K562 (cell line): Measurements from ENCODE around the gene ACY1. TPM values are rescaled to one million over a fixed set of nuclear protein-coding genes. Genes with fewer than 3 reads are reported as not detected.

Experiments used
- ARID2 ChIP-seq: fragments of 450-650 bp; IDR thresholded peaks from 2 replicates; pipeline ENCODE4 v1.6.1; 2017; ENCODE audit warnings: antibody characterized with exemption, mild to moderate bottlenecking
- ARID3B ChIP-seq: fragments of 250-450 bp; sonication (Bioruptor Pico); IDR thresholded peaks from 2 replicates; pipeline ENCODE4 v1.4.0; 2020; ENCODE audit warnings: borderline replicate concordance
- BCL6 ChIP-seq: fragments of 250-450 bp; sonication (Bioruptor Pico); IDR thresholded peaks from 2 replicates; pipeline ENCODE4 v1.4.0; 2020
- BCLAF1 ChIP-seq, 2 experiments: fragments of 450-650 bp in 1 of 2; IDR thresholded peaks; 2 replicates each; pipeline ENCODE4 v1.6.1; 2011 to 2017; ENCODE audit warnings: low read depth in 2 of 2, antibody characterized with exemption in 1 of 2, borderline replicate concordance in 1 of 2, low read length in 1 of 2, mild to moderate bottlenecking in 1 of 2, mixed read lengths in 1 of 2; ENCODE audit not compliant: control insufficient read depth in 1 of 2
- CSDE1 ChIP-seq, 2 experiments: fragments of 450-650 bp; IDR thresholded peaks; 2 replicates each; pipeline ENCODE4 v1.6.1; 2016; ENCODE audit warnings: mild to moderate bottlenecking in 1 of 2
- E2F3 ChIP-seq: fragments of 250-450 bp; sonication (Bioruptor Pico); IDR thresholded peaks from 2 replicates; pipeline ENCODE4 v1.4.0; 2020; ENCODE audit warnings: mild to moderate bottlenecking
- EWSR1 ChIP-seq: fragments of 450-650 bp; IDR thresholded peaks from 2 replicates; pipeline ENCODE4 v1.6.1; 2018; ENCODE audit warnings: borderline replicate concordance, mild to moderate bottlenecking, low read depth, moderate library complexity; ENCODE audit not compliant: partially characterized antibody
- HIVEP1 ChIP-seq: fragments of 250-450 bp; sonication (Bioruptor Pico); IDR thresholded peaks from 2 replicates; pipeline ENCODE4 v1.4.0; 2020; ENCODE audit warnings: mild to moderate bottlenecking
- HMG20B ChIP-seq: fragments of 250-450 bp; sonication (Bioruptor Pico); IDR thresholded peaks from 2 replicates; pipeline ENCODE4 v1.5.0; 2021; ENCODE audit warnings: mild to moderate bottlenecking
- MAFK ChIP-seq: IDR thresholded peaks from 2 replicates; pipeline ENCODE4 v1.6.1; 2011; ENCODE audit warnings: low read length, improper control_type of control experiment
- NFIX ChIP-seq: fragments of 250-450 bp; sonication (Bioruptor Pico); IDR thresholded peaks from 2 replicates; pipeline ENCODE4 v1.4.0; 2020; ENCODE audit warnings: low read depth, mild to moderate bottlenecking, moderate library complexity
- RAD51 ChIP-seq: fragments of 450-650 bp; IDR thresholded peaks from 2 replicates; pipeline ENCODE4 v1.7.1; 2016; ENCODE audit warnings: low read depth, mild to moderate bottlenecking, borderline replicate concordance
- ZFP1 ChIP-seq: fragments of 450-650 bp; formaldehyde crosslinking; IDR thresholded peaks from 2 replicates; pipeline ENCODE4 v1.4.0; 2020; ENCODE audit warnings: mild to moderate bottlenecking, mixed read lengths
- ZNF174 ChIP-seq: fragments of 250-450 bp; sonication (Bioruptor Pico); IDR thresholded peaks from 2 replicates; pipeline ENCODE4 v1.4.0; 2020; ENCODE audit warnings: mild to moderate bottlenecking
- ZNF24 ChIP-seq: fragments of 450-650 bp; IDR thresholded peaks from 2 replicates; pipeline ENCODE4 v1.6.1; 2016
- ZNF431 ChIP-seq: sonication (generic); formaldehyde crosslinking; IDR thresholded peaks from 2 replicates; pipeline ENCODE4 v1.8.0; 2022; ENCODE audit warnings: mild to moderate bottlenecking, missing genetic modification reagents
- ZNF695 ChIP-seq: fragments of 450-650 bp; formaldehyde crosslinking; IDR thresholded peaks from 2 replicates; pipeline ENCODE4 v1.4.0; 2020; ENCODE audit warnings: mild to moderate bottlenecking, moderate library complexity
- polyA plus RNA-seq, 8 experiments: library from polyadenylated mRNA; depleted of rRNA in 4 of 8; stranded (reverse) in 5 of 8; unstranded in 3 of 8; fragments of >200 nt; fragmentation: Nextera tagmentation in 2 of 8; fragmentation: Illumina TruSeq in 1 of 8; extraction: Ambion mirVana in 2 of 8; extraction: Trizol in 1 of 8; gene quantifications; 2 replicates each; pipeline versions ENCODE4 v1.2.1 to v1.2.3, GENCODE V29; 2011 to 2014; ENCODE audit warnings: inconsistent platforms in 1 of 8, missing spikeins in 1 of 8
- total RNA-seq, 7 experiments: library from RNA; depleted of rRNA in 6 of 7; stranded (reverse); fragments of >200 nt in 6 of 7; fragmentation: Illumina TruSeq in 2 of 7; extraction: Trizol in 2 of 7; gene quantifications; 2 replicates each; pipeline versions ENCODE4 v1.2.1 to v1.2.3, GENCODE V29; 2011 to 2021; ENCODE audit warnings: low replicate concordance in 1 of 7
- TF ChIP-seq, protein P1 (sequence below): fragments of 450-650 bp; IDR thresholded peaks from 2 replicates; pipeline ENCODE4 v1.6.1; 2016
- TF ChIP-seq, protein P2 (sequence below): sonication (generic); formaldehyde crosslinking; IDR thresholded peaks from 2 replicates; pipeline ENCODE4 v1.8.0; 2022; ENCODE audit warnings: mild to moderate bottlenecking, missing genetic modification reagents

ACY1 gene
- total and polyA plus RNA-seq, 9 of the 15 experiments (the other 6 are each of a cell fraction or from before 2014, with no cell fraction given), result 70.7 to 195 (median 123) TPM

DNA sequence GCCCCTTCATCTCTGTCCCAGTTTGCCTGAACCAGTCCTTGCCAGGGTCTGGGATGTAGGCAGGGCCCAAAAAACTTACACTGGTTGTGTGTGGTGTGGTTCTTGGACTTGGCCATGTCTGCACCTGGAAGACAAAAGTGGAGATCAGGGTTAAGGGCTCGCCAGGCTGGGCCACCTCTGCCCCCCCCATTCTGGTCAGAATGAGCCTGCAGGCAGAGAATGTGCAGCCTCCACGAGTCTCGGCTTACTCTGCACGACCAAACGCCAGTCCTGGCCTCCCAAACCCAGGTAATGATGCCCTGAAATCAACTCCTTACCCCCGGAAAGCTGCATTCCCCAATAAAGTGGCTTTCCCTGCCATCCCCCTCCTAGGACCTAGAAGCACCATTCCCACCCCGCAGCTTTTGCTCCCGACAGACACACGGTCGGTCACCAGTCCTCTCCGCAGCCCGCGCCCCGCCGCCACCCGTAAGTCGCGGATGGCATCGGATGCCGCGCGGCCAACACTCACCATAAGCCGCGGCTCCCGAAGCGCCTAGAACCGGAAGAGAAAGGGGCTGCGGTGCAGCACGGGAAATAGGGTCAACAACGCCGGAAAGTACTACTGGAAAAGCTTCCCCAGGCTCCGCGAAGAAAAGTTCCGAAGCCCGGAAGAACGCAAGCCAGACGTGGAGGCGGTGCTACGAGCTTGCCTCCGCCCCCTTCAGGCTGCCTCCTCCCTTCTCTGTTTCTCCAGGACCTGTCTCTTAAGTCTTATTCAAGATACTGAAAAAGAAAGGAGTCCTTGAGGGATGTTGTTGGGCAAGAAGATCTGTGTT lies 12.2 kb downstream of the ACY1 start, which contains the start of gene RPL29 (continued):
- no peak for TF ChIP-seq EWSR1
- TF ChIP-seq E2F3, result no peak
- TF ChIP-seq ZNF24, result peak; percentile 51; the same call in 1 of the 2 replicates
- TF ChIP-seq, protein P1, sequence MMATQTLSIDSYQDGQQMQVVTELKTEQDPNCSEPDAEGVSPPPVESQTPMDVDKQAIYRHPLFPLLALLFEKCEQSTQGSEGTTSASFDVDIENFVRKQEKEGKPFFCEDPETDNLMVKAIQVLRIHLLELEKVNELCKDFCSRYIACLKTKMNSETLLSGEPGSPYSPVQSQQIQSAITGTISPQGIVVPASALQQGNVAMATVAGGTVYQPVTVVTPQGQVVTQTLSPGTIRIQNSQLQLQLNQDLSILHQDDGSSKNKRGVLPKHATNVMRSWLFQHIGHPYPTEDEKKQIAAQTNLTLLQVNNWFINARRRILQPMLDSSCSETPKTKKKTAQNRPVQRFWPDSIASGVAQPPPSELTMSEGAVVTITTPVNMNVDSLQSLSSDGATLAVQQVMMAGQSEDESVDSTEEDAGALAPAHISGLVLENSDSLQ, result peak; percentile 74
- no peak for TF ChIP-seq ARID3B
- no peak for TF ChIP-seq HIVEP1 (CRISPR knock-in tag)
- TF ChIP-seq HMG20B (CRISPR knock-in tag), result no peak
- TF ChIP-seq BCL6 (CRISPR knock-in tag), result no peak
- TF ChIP-seq, protein P2, sequence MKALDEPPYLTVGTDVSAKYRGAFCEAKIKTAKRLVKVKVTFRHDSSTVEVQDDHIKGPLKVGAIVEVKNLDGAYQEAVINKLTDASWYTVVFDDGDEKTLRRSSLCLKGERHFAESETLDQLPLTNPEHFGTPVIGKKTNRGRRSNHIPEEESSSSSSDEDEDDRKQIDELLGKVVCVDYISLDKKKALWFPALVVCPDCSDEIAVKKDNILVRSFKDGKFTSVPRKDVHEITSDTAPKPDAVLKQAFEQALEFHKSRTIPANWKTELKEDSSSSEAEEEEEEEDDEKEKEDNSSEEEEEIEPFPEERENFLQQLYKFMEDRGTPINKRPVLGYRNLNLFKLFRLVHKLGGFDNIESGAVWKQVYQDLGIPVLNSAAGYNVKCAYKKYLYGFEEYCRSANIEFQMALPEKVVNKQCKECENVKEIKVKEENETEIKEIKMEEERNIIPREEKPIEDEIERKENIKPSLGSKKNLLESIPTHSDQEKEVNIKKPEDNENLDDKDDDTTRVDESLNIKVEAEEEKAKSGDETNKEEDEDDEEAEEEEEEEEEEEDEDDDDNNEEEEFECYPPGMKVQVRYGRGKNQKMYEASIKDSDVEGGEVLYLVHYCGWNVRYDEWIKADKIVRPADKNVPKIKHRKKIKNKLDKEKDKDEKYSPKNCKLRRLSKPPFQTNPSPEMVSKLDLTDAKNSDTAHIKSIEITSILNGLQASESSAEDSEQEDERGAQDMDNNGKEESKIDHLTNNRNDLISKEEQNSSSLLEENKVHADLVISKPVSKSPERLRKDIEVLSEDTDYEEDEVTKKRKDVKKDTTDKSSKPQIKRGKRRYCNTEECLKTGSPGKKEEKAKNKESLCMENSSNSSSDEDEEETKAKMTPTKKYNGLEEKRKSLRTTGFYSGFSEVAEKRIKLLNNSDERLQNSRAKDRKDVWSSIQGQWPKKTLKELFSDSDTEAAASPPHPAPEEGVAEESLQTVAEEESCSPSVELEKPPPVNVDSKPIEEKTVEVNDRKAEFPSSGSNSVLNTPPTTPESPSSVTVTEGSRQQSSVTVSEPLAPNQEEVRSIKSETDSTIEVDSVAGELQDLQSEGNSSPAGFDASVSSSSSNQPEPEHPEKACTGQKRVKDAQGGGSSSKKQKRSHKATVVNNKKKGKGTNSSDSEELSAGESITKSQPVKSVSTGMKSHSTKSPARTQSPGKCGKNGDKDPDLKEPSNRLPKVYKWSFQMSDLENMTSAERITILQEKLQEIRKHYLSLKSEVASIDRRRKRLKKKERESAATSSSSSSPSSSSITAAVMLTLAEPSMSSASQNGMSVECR (CRISPR knock-in tag), result no peak
- TF ChIP-seq ARID2, result no peak
- TF ChIP-seq CSDE1 (IDR thresholded peaks at IDR 0.05), result no peak
- TF ChIP-seq ZNF431 (CRISPR knock-in tag), result 0 out of 2 replicates have a peak, but pooled peaks have one; percentile 22
- TF ChIP-seq BCLAF1 (IDR thresholded peaks at IDR 0.05; ENCODE audit: borderline replicate concordance in 1 of 2, control insufficient read depth in 1 of 2, low read depth in 2 of 2, low read length in 1 of 2), result peak in 1 of 2 experiments; percentile 82; a peak in 1 of 4 replicates
- no peak for TF ChIP-seq ZNF695 (CRISPR knock-in tag)
- no peak for TF ChIP-seq NFIX (CRISPR knock-in tag)
- no peak for TF ChIP-seq MAFK
- TF ChIP-seq RAD51, result no peak
- TF ChIP-seq ZFP1 (CRISPR knock-in tag), result no peak
- no peak for TF ChIP-seq ZNF174 (CRISPR knock-in tag)
